Neural crest cell (in vitro differentiated cells): ENCODE measurements around the gene COPG2. TPM values are rescaled to one million over a fixed set of nuclear protein-coding genes. Genes with fewer than 3 reads are reported as not detected.

ENCODE experiments used
- DNase-seq: peaks from one replicate; pipeline ENCODE4 v3.0.0; 2021; ENCODE audit warnings: low read depth, mixed read lengths, low spot score
- H3K27ac Mint-ChIP-seq: one replicate; pipeline ENCODE4 v1.8.0; 2021; ENCODE audit warnings: mild to moderate bottlenecking, mixed read lengths; ENCODE audit not compliant: unreplicated experiment
- H3K27me3 Mint-ChIP-seq: 2 replicates; pipeline ENCODE4 v1.8.0; 2021; ENCODE audit warnings: low read depth, mild to moderate bottlenecking, mixed read lengths
- H3K36me3 Mint-ChIP-seq: 2 replicates; pipeline ENCODE4 v1.8.0; 2021; ENCODE audit warnings: low read depth, mild to moderate bottlenecking, mixed read lengths
- H3K4me1 Mint-ChIP-seq: 2 replicates; pipeline ENCODE4 v1.8.0; 2021; ENCODE audit warnings: mixed read lengths
- H3K4me3 Mint-ChIP-seq: one replicate; pipeline ENCODE4 v1.8.0; 2021; ENCODE audit warnings: mild to moderate bottlenecking, mixed read lengths
- H3K9me3 Mint-ChIP-seq: 2 replicates; pipeline ENCODE4 v1.8.0; 2021; ENCODE audit warnings: mixed read lengths
- microRNA-seq: library from miRNA; unstranded; fragments of <30 nt; microRNA quantifications from one replicate; pipeline ENCODE4, GENCODE V29; 2020
- total RNA-seq: library from RNA; stranded (reverse); gene quantifications from 2 replicates; pipeline ENCODE4 v1.2.1, GENCODE V29; 2021
- TF ChIP-seq, protein P1 (sequence below): fragments of 200-600 bp; sonication (generic); conservative IDR thresholded peaks from 2 replicates; pipeline ENCODE4 v1.5.0; 2021; ENCODE audit warnings: antibody characterized with exemption, mild to moderate bottlenecking

Gene COPG2
- total RNA-seq, 1 donor from 2014 or later = 62.7 TPM

DNA sequence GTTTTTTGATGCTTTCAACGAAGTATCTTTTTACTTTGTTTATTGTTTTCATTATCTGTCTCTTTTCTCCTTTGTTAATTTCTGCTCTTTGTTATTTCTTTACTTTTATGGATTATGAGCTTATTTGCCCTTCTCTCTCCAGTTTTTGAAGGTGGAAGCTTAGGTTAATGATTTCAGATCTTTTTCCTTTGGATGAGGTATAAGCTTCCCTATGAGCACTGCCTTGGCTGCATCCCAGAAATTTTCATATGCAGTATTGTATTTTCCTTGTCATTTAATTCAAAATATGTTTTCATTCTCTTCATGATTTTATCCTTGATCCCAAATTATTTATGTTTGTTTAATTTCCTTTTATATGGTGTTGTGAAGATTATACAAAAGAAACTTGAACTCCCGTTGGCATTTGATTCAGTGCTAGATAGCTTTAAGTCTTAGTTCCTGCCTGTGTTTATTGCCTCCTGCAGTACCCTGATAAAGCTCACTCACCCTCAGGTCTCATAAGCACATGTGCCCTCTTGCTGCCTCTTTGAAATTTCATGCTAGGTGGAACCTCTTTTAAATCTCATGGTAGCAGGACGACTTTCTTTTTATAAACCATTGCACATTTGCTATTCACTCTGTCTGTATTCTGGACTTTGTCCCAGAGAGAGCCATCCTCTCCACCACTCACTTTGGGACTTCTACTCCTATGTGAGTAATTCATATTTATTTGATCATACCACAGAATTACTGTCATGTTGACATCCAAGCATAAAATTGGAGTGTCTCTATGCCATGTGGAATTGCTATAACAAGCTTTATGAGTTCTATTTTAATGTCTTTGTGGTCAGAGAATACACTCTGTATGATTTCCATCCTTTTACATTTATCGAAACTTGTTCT lies 204.8 kb downstream of the COPG2 start:
- no peaks in the 10 kb centered on the region for H3K27me3 Mint-ChIP-seq
- no peak overlapping the region for H3K27ac Mint-ChIP-seq
- no peak overlapping the region for H3K4me3 Mint-ChIP-seq
- H3K9me3 Mint-ChIP-seq = peaks cover 18% of the 10 kb centered on the region
- TF ChIP-seq, protein P1, sequence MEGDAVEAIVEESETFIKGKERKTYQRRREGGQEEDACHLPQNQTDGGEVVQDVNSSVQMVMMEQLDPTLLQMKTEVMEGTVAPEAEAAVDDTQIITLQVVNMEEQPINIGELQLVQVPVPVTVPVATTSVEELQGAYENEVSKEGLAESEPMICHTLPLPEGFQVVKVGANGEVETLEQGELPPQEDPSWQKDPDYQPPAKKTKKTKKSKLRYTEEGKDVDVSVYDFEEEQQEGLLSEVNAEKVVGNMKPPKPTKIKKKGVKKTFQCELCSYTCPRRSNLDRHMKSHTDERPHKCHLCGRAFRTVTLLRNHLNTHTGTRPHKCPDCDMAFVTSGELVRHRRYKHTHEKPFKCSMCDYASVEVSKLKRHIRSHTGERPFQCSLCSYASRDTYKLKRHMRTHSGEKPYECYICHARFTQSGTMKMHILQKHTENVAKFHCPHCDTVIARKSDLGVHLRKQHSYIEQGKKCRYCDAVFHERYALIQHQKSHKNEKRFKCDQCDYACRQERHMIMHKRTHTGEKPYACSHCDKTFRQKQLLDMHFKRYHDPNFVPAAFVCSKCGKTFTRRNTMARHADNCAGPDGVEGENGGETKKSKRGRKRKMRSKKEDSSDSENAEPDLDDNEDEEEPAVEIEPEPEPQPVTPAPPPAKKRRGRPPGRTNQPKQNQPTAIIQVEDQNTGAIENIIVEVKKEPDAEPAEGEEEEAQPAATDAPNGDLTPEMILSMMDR = no peak
- DNase-seq = no peak
- H3K4me1 Mint-ChIP-seq = no peaks in the 10 kb centered on the region
- H3K36me3 Mint-ChIP-seq = peaks cover 4% of the 10 kb centered on the region

DNA sequence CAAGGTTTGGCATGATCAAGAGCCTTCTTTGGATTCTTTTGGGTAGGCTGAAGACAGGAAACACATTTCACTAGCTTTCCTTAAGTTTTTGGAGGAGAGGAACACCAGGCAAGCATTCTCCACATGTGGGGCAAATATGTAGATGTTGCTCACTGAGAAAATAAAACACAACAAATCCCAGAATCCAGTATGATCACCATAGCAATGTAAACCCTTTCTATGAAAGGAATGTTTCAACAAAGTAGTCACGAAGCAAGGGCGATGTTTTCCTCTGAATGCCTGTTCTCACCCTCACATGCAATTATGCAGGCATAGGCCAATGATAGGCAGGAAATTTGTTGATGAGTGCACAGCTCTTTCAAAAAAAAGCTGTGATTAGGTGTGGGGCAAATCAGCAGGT lies 207.3 kb downstream of the COPG2 start:
- H3K27ac Mint-ChIP-seq = no peak overlapping the region
- no peak for DNase-seq
- H3K36me3 Mint-ChIP-seq = peaks cover 4% of the 10 kb centered on the region
- H3K4me3 Mint-ChIP-seq = no peak overlapping the region
- no peaks in the 10 kb centered on the region for H3K27me3 Mint-ChIP-seq
- H3K4me1 Mint-ChIP-seq = no peaks in the 10 kb centered on the region
- TF ChIP-seq, protein P1 = no peak
- H3K9me3 Mint-ChIP-seq = peaks cover 23% of the 10 kb centered on the region

DNA sequence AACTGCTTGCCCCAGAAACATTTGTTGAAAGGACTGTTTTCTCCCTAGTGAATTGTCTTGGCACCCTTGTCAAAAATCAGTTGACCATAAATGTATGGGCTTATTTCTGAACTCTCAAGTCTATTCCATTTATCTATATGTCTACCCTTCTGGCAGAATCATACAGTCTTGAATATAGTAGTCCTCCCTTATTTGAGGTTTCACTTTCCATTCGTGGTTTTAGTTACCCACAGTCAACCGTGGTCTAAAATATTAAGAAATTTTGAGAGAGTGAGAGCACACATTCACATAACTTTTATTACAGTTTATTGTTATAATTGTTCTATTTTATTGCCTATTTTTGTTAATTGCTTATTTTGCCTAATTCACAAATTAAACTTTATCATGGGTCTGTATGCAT lies 210.3 kb downstream of the COPG2 start:
- Mint-ChIP-seq H3K9me3 (peaks cover 16% of the 10 kb centered on the region), H3K4me3 (no peak overlapping the region), H3K27me3 (no peaks in the 10 kb centered on the region), H3K4me1 (no peaks in the 10 kb centered on the region), H3K36me3 (peaks cover 4% of the 10 kb centered on the region), H3K27ac (no peak overlapping the region)
- no peak for DNase-seq
- TF ChIP-seq, protein P1 = no peak

Small RNA genes lying within 50 kb of the gene (microRNA-seq; reads per million reads assigned to microRNA genes)
- 28,329 reads per million, percentile 98 among the genes with 10 or more reads in this experiment for gene MIR335

Other genes with a start within 250 kb of the COPG2 start
- gene CEP41, start 227.7 kb downstream of the COPG2 start, total RNA-seq = 27.8 and 29.3 TPM in 2 replicates
- 212 and 236 TPM in 2 replicates for gene MEST, start 176.7 kb downstream of the COPG2 start, total RNA-seq
- not detected in 2 replicates for gene TSGA13, start 17.8 kb upstream of the COPG2 start, total RNA-seq
- not detected in 2 replicates for gene KLF14, start 65.5 kb upstream of the COPG2 start, total RNA-seq